Suprapubic skin (tissue), 4 donors: ENCODE measurements around the gene BBS1.

Experiments used
- CTCF ChIP-seq, 2 donors: fragments of 200-600 bp in 1 of 2; fragments of 450-650 bp in 1 of 2; sonication (generic) in 1 of 2; IDR thresholded peaks; one replicate each; pipeline ENCODE4 v1.5.1; 2016 to 2019; ENCODE audit warnings: antibody characterized with exemption in 2 of 2, mild to moderate bottlenecking in 1 of 2, moderate library complexity in 1 of 2
- EP300 ChIP-seq: sonication (generic); formaldehyde crosslinking; IDR thresholded peaks from one replicate; pipeline ENCODE4 v1.6.1; 2017; ENCODE audit warnings: antibody characterized with exemption
- POLR2A ChIP-seq, 2 donors: fragments of 450-650 bp; IDR thresholded peaks; one replicate each; pipeline ENCODE4 v1.6.1; 2017; ENCODE audit warnings: antibody characterized with exemption in 2 of 2, mild to moderate bottlenecking in 2 of 2, moderate library complexity in 2 of 2
- POLR2AphosphoS5 ChIP-seq, 3 donors: sonication (generic); formaldehyde crosslinking; IDR thresholded peaks; one replicate each; pipeline ENCODE4 v1.6.1; 2017; ENCODE audit warnings: antibody characterized with exemption in 3 of 3

- TF ChIP-seq CTCF (IDR thresholded peaks at IDR 0.05), result no peak
- no peak for TF ChIP-seq POLR2AphosphoS5 (IDR thresholded peaks at IDR 0.05)
- no peak for TF ChIP-seq POLR2A (IDR thresholded peaks at IDR 0.05)
- no peak for TF ChIP-seq EP300
Observed at GRCh38 chr11:66476841-66477251, 33.6 kb upstream of the BBS1 start.
